ENCODE results near the gene SUSD5.
"Not testable (repeated sequence)": the region's sequence is repeated elsewhere in the genome, so short reads cannot be mapped to it uniquely, and the experiment has no call there.

Gene SUSD5

GRCh38 chr3:33187368-33187634 lies 31.3 kb downstream of the SUSD5 start:
- no peak for DNase-seq

GRCh38 chr3:33186524-33187367 lies 31.9 kb downstream of the SUSD5 start:
- no peak for DNase-seq

DNA sequence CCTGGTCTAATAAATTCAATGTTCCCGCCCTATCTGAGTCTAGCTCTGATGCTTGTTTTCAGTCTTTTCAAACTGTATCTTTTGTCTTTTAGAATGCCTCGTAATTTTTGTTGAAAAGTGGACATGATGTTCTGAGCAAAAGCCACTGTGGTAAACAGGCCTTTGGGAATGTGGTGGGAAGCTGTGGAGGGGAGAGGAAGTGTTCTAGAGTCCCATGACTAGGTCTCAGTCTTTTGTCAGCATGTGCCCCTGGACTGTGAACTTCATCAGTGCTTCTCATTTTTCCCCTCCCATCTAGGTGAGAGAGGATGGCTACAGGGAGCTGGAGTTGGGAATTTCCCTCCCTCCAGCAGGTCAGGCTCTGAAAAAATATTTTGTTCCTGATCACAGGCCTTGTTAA lies 33.7 kb downstream of the SUSD5 start:
- DNase-seq, result no peak

DNA sequence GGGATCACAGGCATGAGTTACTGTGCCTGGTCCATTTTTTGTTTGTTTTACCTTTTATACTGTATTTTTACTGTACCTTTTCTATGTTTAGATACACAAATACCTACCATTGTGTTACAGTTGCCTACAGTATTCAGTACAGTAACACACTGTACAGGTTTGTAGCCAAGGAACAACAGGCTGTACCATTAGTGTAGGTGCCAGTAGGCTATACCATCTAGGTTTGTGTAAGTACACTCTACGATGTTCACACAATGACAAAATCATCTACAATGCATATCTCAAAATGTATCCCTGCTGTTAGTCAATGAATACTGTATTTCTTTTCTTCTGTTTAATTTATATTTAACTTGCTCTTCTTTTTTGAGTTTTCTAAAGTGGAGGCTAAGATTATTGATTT lies 37.0 kb downstream of the SUSD5 start:
- not testable (repeated sequence) for DNase-seq

GRCh38 chr3:33181229-33181628 lies 37.4 kb downstream of the SUSD5 start:
- no peak for DNase-seq

GRCh38 chr3:33179132-33179531 lies 39.5 kb downstream of the SUSD5 start:
- no peak for DNase-seq

DNA sequence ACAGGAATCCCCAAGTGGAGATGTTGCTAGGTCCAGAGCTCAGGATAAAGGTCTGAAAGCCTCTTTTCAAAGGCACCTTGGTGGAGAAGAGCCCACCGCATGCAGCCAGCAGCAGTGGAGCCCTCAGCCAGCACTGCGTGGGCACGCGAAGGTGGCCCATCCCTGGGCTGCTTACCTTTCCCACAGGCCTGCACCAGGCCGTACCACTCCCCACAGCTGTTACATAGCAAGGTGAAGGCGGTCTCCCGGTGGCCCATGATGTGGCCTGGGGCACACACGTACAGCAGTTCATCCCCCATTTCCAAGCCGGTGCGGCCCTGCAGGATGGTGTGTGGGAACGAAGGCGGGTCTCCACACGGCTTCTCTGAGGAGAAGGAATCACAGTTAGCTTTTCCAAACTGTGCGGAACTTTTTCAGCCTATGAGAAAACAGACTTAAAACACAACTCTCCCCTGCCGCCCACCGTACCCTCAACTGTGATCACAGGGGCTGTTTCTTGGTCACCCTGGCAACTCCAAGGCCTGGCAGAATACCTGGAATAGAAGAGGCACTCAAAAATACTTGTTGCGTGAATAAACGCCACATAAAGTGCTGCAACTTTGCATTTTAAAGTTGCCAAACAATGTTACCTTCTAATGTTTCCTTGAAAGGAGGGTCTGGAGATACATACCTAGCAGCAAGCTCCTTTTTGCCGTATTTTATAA lies 43.7 kb downstream of the SUSD5 start:
- no peak for DNase-seq

GRCh38 chr3:33174095-33174494 lies 44.5 kb downstream of the SUSD5 start:
- DNase-seq, result no peak

DNA sequence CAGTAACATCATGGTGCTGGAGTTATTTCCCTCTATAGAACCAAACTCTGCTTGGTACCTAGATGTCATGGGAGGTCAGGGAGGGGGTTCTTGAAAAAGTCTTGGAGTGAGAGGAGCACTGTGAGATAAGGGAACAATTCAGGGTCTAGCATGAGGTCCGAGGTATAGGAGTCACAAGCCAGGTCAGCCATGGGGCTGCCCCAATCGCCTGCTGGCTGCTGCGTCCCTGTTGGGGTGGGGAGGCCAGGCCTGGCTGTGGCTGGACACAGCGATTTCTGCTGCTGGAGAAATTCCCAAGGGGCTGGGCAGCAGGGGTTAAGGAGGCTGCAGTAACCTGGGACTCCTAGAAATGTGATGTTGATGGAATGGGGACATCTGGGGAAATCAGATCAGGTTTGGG lies 44.9 kb downstream of the SUSD5 start:
- no peak for DNase-seq

- no peak for DNase-seq
Observed at GRCh38 chr3:33173103-33173502, 45.5 kb downstream of the SUSD5 start.

DNA sequence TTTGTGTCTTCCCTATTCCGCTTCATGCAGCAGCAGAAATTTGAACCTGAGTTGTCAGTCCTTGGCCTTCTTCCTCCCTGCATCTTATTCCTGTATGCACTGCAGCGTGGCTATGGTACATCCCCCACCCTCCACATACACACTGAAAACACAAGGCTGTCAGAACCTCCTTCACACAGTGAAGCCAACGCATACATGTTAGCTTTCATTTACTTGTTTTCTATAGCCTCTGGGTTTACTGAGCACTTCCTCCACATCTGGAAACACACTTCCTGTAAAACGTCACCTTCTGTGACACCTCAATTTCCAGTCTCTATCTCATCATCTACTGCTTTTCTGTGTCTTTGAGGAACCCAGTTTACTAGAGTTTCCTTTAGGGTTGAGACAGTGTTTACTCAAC lies 47.0 kb downstream of the SUSD5 start:
- no peak for DNase-seq

DNA sequence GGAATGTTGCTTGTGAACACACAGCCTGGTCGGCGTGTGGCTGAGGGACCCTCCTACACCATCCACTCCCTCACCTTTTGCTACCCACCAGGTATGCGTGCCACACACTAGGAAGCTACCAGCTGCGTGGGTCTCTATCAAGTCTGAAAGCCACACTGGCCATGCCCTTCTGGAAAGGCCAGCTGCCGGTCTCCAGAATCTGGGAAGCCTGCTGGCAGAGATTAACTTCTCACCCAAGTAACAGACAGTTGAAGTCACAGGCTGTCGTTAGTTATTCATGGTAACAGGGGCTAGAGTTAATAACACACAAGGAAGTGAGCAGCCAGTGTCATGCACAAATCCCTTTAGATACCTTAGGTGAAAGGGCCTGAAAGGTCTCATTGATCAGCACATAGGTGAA lies 48.1 kb downstream of the SUSD5 start:
- DNase-seq, result no peak

- no peak for DNase-seq
Observed at GRCh38 chr3:33167716-33168336, 50.8 kb downstream of the SUSD5 start.

DNA sequence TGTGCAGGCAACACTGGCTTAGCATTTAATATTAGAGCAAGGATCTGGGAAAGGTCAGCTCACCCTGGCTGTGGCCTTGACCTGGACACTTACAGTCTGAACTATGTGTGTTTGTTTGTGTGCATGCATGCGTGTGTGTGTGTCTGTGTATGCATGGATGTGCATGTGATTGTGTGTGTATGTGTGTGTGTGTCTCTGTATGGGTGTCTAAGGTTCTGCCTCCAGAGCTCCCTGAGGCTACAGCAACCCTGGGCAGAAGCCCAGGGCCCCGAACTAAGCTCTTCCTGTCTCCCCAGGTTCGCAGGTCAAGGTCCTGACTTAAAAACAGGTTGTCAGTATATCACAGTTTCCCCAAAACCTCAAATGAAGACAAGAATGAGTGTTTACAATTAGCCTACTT lies 51.3 kb downstream of the SUSD5 start:
- DNase-seq, result no peak

- DNase-seq, result no peak
Observed at GRCh38 chr3:33166095-33166494, 52.5 kb downstream of the SUSD5 start.

DNA sequence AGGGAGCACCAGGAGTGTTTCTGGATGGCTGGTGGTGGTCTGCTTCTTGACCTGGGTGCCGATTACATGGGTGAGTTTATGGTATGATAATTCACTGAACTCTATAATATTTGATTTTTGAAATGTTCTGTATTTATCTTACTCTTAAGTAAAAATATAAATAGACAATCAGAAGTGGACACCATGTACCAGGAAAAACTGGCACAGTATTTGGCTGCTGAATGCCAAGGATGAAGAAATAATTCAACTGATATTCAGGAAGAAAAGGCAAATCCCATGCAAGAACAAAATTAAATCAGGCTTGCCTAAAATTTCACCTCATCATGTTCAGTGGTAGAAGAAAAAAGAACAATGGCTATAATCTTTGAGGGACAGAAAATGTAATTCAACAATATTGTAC lies 53.2 kb downstream of the SUSD5 start:
- no peak for DNase-seq

DNA sequence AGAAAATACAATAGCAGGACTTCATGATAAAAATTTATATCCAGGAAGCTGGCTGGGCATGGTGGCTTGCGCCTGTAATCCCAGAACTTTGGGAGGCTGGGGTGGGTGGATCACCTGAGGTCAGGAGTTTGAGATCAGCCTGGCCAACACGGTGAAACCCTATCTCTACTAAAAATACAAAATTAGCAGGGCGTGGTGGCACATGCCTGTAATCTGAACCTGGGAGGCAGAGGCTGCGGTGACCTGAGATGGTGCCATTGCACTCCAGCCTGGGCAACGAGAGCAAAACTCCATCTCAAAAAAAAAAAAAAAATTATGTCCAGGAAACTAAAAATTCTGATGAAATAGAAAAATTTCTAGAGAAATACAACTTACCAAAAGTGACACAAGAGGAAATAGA lies 56.0 kb downstream of the SUSD5 start:
- DNase-seq, result not testable (repeated sequence)

DNA sequence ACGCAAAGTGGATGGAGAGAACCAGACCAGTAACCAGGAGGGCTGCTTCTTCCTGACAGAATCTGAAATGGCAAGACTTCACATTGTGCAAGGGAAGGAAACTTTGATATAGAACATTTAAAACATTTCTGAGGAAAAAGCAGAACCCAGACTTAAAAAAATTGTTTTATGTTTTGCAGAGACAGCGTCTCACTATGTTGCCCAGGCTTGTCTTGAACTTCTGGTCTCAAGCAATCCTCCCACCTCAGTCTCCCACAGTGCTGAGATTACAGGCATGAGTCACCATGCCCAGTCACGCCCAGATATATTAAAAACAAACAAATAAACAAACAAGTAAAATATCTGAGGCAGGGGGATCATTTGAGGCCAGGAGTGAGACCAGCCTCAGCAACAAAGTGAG lies 58.6 kb downstream of the SUSD5 start:
- no peak for DNase-seq

GRCh38 chr3:33159234-33159633 lies 59.4 kb downstream of the SUSD5 start:
- no peak for DNase-seq

GRCh38 chr3:33155301-33155700 lies 63.3 kb downstream of the SUSD5 start:
- DNase-seq, result no peak

DNA sequence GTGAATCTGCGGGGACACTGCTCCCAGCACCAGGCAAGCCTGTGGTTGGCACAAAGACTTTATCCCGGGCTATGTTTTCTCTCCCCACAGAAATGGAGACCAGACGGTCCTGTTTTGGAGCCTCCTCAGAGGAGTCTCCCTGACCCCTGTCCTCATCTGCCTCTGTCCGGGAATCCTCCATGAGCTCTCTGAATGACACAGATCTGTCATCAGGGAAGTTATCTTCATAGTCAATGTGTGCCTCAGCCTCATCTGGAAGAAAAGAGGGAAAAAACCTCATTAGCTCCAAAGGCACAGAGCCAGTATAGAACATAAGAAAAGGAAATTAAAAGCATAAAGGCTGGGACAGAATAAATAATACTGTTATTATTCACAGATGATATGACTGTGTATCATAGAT lies 64.8 kb downstream of the SUSD5 start:
- DNase-seq, result no peak

DNA sequence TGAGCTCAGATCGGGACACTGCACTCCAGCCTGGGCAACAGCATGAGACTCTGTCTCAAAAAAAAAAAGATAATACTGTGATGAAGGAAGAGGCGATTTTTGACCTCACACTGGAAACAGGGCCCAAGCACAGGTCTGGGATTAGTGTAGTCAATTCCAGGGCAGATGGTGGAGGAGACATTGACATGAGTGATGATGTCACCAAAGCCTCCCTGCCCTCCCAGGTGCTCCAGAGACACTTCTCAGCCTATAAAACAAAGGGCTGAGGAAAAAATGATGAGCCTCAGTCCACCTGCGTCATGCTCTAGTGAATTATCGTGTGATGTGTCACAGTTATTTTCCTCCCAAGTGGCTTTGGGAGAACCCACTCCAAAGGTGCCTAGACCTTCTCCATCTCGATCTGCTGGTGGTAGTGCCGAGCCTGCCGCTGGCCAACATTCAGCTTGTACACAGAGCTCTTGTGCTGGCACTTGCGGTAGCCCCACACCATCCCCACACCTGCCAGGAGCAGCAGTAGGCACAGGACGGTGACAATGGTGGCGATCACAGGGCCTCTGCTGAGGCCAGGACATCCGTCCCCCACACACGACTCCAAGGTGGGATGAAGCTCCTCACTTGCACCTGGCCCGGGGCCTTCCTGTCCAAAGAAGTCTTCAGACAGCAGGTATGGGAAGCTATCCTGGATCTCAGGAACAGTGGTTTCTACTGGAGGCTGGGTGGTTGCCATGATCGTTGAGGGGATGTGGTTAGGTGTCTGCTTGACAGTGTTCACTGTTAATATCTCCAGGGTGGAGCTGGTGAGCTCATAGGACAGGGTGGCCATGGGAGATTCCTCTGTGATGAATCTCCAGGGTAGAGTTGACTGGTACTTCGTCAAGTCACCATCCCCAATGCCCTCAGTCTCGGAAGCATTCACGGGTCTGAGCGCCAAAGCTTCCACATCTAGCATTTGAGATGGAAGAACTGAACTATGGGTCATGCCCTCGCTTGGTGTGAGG lies 65.9 kb downstream of the SUSD5 start:
- no peak for DNase-seq

- no peak for DNase-seq
Observed at GRCh38 chr3:33149342-33149741, 69.3 kb downstream of the SUSD5 start.

Measured in activated naive CD4-positive, alpha-beta T cell treated with Interleukin-2 at 50 U/mL for 16 hours (primary cell).